Activated CD8-positive, alpha-beta T cell treated with anti-CD3 and anti-CD28 coated beads, Interleukin-2, amount 10 ng/mL, durations not matched to agents 7 days and 5 days (primary cell): Measurements from ENCODE around the gene ADRA2B. TPM values are rescaled to one million over a fixed set of nuclear protein-coding genes. Genes with fewer than 3 reads are reported as not detected.
A peak's percentile ranks its signal among the peaks of the same experiment; 100 is the strongest.

Source experiments
- ATAC-seq: fragments of 150-1000 bp; cut with Tn5 transposase; one replicate; pipeline ENCODE4 v1.10.0; 2021; ENCODE audit warnings: moderate library complexity
- CTCF ChIA-PET: fragments of 350-600 bp; sonication (Branson Sonifier 250); formaldehyde crosslinking; loops from one replicate; lab custom pipeline; 2021; ENCODE audit warnings: antibody characterized with exemption; lab: Charles Lee
- POLR2A ChIA-PET: fragments of 350-600 bp; sonication (Branson Sonifier 250); formaldehyde crosslinking; loops from one replicate; lab custom pipeline; 2021; ENCODE audit warnings: antibody characterized with exemption; lab: Charles Lee
- DNase-seq: peaks from one replicate; pipeline ENCODE4 v3.0.0-alpha.2; 2020
- H3K27ac Mint-ChIP-seq: one replicate; pipeline ENCODE4 v1.8.0; 2021; ENCODE audit warnings: mild to moderate bottlenecking, mixed read lengths
- H3K27me3 Mint-ChIP-seq: one replicate; pipeline ENCODE4 v1.8.0; 2021; ENCODE audit warnings: low read depth, mixed read lengths
- H3K36me3 Mint-ChIP-seq: one replicate; pipeline ENCODE4 v1.8.0; 2021; ENCODE audit warnings: low read depth, mixed read lengths
- H3K4me1 Mint-ChIP-seq: one replicate; pipeline ENCODE4 v1.8.0; 2021; ENCODE audit warnings: low read depth, mixed read lengths
- H3K4me3 Mint-ChIP-seq: one replicate; pipeline ENCODE4 v1.8.0; 2021; ENCODE audit warnings: mild to moderate bottlenecking, mixed read lengths
- H3K9me3 Mint-ChIP-seq: one replicate; pipeline ENCODE4 v1.8.0; 2022; ENCODE audit warnings: mixed read lengths; ENCODE audit not compliant: insufficient read depth
- total RNA-seq, 2 experiments: library from RNA; stranded (reverse); gene quantifications; one replicate each; pipeline ENCODE4 v1.2.3, GENCODE V29; 2021

Gene ADRA2B
- total RNA-seq, 2 experiments from 2014 or later = 0.08 TPM; not detected in 1

DNA sequence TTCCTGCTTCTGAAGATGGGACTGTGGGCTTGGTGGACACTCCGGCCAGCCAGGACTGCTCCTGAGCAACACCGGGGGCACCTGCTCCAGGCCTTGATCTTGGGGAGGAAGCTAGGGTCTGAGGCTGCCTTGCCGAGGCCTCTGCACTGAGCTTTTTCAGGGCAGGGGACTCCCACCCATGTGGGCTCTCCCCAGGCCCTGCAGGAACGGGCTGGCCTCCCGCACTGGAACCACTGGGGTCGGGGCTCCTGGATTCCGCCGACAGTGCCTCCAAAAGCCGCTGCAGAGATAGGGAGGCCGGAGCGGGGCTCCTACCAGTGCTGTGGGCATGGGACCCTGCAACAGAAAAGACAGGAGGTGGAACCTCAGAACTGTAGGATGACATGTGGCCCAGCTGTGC lies 7.6 kb upstream of the ADRA2B start:
- peaks cover 15% of the 10 kb centered on the region for H3K4me1 Mint-ChIP-seq
- DNase-seq = no peak
- peaks cover 18% of the 10 kb centered on the region for H3K27me3 Mint-ChIP-seq
- H3K4me3 Mint-ChIP-seq = no peak overlapping the region
- no peaks in the 10 kb centered on the region for H3K9me3 Mint-ChIP-seq
- CTCF ChIA-PET = interaction anchor here (1.5 to 2.3 kb wide), 2 partner anchors 50 to 101 kb away, joined by 5 to 9 read pairs; no protein-coding TSS in a partner anchor
- POLR2A ChIA-PET = interaction anchor here (1.0 kb wide), 1 partner anchor 85 kb away, joined by 3 read pairs; the partner anchor contains the start of gene STARD7
- no peaks in the 10 kb centered on the region for H3K36me3 Mint-ChIP-seq
- no peak overlapping the region for H3K27ac Mint-ChIP-seq
- ATAC-seq = no peak

DNA sequence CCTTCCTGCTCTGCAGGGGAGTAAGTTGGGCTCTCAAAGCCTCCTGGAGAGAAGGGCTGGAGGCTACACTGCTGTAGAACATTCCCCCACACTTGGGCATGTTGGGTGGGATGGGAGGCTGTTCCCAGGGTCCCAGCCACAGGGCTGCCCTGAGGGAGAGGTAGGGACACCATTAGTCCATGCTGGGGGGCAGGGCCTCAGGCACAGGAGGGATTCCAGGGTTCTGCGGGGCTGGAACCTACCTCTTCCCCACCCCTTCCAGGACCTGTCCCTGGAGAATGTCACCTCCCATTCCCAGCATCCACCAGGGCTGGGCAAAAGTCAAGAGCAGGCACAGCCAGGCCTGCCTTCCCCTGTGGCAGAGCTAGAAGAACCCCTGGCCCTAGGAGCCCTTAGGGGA lies 6.9 kb upstream of the ADRA2B start:
- Mint-ChIP-seq H3K4me1 (peaks cover 15% of the 10 kb centered on the region), H3K4me3 (no peak overlapping the region), H3K36me3 (no peaks in the 10 kb centered on the region), H3K9me3 (no peaks in the 10 kb centered on the region), H3K27me3 (peaks cover 20% of the 10 kb centered on the region), H3K27ac (no peak overlapping the region)
- DNase-seq (no peak), ATAC-seq (no peak)
- CTCF ChIA-PET = interaction anchor here (1.5 to 2.3 kb wide), 2 partner anchors 51 to 101 kb away, joined by 5 to 9 read pairs; no protein-coding TSS in a partner anchor
- POLR2A ChIA-PET = interaction anchor here (1.0 kb wide), 1 partner anchor 85 kb away, joined by 3 read pairs; the partner anchor contains the start of gene STARD7

DNA sequence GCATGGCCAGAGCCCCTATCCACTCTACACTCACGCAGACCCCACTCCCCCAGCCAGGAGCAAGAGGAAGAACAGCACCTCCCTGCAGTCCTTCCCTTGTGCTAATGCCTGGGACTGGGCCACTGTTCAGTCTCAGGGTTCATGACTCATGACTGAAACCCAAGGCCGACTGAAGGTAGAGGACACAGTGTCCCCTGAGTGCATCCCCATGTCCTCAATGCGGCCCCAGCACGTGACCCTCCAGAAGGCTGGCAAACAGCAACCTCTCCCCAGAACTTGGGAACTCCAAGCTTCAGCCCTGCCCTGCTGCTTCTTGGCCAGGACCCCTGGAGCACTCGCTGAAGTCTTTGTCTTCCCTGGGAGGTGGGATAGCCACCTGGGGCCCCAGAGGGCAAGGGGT lies 6.0 kb upstream of the ADRA2B start:
- CTCF ChIA-PET = interaction anchor here (1.5 to 2.3 kb wide), 2 partner anchors 52 to 100 kb away, joined by 5 to 9 read pairs; no protein-coding TSS in a partner anchor
- H3K4me3 Mint-ChIP-seq = no peak overlapping the region
- H3K27ac Mint-ChIP-seq = no peak overlapping the region
- H3K4me1 Mint-ChIP-seq = peaks cover 23% of the 10 kb centered on the region
- no peaks in the 10 kb centered on the region for H3K36me3 Mint-ChIP-seq
- H3K27me3 Mint-ChIP-seq = peaks cover 20% of the 10 kb centered on the region
- ATAC-seq (no peak), DNase-seq (no peak)
- POLR2A ChIA-PET = no interaction called here
- no peaks in the 10 kb centered on the region for H3K9me3 Mint-ChIP-seq

DNA sequence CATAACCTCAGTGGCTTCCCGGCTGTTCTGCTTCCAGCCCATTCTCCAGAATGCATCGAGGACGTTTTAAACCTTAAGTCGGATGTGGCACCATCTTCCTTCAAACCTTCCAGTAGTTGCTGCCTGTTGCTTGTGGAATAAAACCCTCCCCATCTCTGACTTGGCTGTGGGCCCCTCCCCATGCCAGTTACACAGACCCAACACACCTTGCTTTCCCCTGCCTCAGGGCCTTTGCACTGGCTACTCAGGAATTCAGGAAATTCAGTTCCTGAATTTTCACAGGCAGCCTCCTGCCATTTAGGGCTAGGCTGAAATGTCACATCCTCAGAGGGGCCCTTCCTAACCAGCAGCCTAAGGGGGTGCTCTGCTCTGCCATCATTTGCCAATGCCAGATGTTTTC lies 5.0 kb upstream of the ADRA2B start:
- H3K4me3 Mint-ChIP-seq = no peak overlapping the region
- H3K4me1 Mint-ChIP-seq = peaks cover 26% of the 10 kb centered on the region
- ChIA-PET CTCF (no interaction called here), POLR2A (no interaction called here)
- no peak for DNase-seq
- no peak overlapping the region for H3K27ac Mint-ChIP-seq
- H3K27me3 Mint-ChIP-seq = peaks cover 20% of the 10 kb centered on the region
- no peaks in the 10 kb centered on the region for H3K36me3 Mint-ChIP-seq
- ATAC-seq = no peak
- H3K9me3 Mint-ChIP-seq = no peaks in the 10 kb centered on the region

DNA sequence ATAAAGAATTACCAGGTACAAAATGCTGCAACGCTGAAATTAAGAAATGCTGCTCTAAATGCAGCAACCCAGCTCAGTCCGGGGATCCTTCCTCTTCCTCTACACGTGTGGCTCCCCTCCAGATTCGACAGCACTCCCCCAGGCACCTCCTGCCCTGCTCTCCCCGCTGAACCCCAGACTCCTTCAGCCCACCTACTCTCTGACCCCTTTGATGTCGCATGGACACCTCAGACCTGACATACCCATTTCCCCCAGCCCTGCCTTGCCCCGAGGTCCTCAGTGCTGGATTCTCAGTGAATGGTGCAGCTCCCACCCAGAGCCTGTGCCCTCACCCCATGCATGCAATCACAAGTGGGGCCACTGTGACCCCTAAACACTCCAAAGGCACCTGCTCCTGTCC lies 4.6 kb upstream of the ADRA2B start:
- Mint-ChIP-seq H3K27me3 (peaks cover 23% of the 10 kb centered on the region), H3K4me1 (peaks cover 26% of the 10 kb centered on the region), H3K4me3 (no peak overlapping the region), H3K27ac (peak overlapping the region; percentile 39), H3K36me3 (no peaks in the 10 kb centered on the region), H3K9me3 (no peaks in the 10 kb centered on the region)
- no peak for DNase-seq
- ChIA-PET POLR2A (no interaction called here), CTCF (no interaction called here)
- ATAC-seq = no peak

DNA sequence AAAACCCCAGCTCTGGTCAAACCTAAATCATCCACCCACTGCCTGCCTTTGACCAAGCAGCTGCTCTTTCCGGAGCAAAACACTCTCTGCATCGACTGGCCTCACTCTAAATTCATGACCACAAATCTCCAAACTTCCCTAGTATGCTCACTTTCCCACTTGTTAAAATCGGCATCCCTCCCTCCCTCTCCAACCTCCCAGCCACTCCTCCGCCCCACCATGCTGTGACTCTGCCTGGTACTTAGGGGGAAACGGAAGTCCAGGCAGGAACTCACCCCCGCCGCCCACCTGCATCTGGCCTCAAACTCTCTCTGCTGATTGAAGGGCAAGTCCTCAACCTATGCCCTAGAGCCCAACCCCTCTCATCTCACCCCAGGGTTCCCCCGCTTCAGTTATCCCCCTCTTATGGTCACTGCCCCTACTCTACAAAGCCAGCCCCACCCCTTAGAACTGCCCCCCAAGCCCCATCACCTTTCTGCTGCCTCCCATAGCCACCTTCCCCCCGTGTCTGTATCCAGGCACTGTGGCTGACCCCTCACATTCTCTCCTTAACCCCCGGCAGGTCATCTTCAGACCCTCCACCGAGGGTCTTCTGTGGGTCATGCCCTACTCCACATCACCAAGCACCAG lies 3.8 kb upstream of the ADRA2B start:
- H3K9me3 Mint-ChIP-seq = no peaks in the 10 kb centered on the region
- H3K4me3 Mint-ChIP-seq = no peak overlapping the region
- H3K27ac Mint-ChIP-seq = no peak overlapping the region
- POLR2A ChIA-PET = no interaction called here
- ATAC-seq (no peak), DNase-seq (no peak)
- peaks cover 30% of the 10 kb centered on the region for H3K4me1 Mint-ChIP-seq
- CTCF ChIA-PET = interaction anchor here (2.5 kb wide), 1 partner anchor 127 kb away, joined by 21 read pairs; no protein-coding TSS in a partner anchor
- no peaks in the 10 kb centered on the region for H3K36me3 Mint-ChIP-seq
- peaks cover 31% of the 10 kb centered on the region for H3K27me3 Mint-ChIP-seq

DNA sequence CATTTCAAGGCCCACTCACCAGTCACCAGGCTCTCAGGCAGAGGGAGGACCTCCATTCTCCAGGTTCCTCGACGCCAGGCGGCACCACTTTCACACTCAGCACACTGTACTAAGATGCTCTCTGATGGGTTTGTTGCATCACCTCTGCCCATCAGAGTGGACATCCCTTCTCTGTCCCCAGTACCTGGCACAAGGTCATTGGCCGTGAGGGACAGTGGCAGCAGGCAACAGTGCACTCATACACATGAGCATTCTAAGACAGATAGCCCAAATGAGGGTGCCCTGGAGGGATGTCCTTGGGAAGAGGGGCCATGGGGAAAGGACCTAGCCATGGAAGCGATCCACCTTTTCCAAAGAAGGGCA lies 3.0 kb upstream of the ADRA2B start:
- H3K36me3 Mint-ChIP-seq = no peaks in the 10 kb centered on the region
- H3K27me3 Mint-ChIP-seq = peaks cover 33% of the 10 kb centered on the region
- no peak overlapping the region for H3K4me3 Mint-ChIP-seq
- H3K4me1 Mint-ChIP-seq = peaks cover 30% of the 10 kb centered on the region
- POLR2A ChIA-PET = no interaction called here
- no peak for ATAC-seq
- no peak for DNase-seq
- no peaks in the 10 kb centered on the region for H3K9me3 Mint-ChIP-seq
- no peak overlapping the region for H3K27ac Mint-ChIP-seq
- CTCF ChIA-PET = interaction anchor here (1.4 to 3.3 kb wide), 3 partner anchors 19 to 126 kb away, joined by 10 to 26 read pairs (median 21); partner anchors contain the start of gene ASTL

DNA sequence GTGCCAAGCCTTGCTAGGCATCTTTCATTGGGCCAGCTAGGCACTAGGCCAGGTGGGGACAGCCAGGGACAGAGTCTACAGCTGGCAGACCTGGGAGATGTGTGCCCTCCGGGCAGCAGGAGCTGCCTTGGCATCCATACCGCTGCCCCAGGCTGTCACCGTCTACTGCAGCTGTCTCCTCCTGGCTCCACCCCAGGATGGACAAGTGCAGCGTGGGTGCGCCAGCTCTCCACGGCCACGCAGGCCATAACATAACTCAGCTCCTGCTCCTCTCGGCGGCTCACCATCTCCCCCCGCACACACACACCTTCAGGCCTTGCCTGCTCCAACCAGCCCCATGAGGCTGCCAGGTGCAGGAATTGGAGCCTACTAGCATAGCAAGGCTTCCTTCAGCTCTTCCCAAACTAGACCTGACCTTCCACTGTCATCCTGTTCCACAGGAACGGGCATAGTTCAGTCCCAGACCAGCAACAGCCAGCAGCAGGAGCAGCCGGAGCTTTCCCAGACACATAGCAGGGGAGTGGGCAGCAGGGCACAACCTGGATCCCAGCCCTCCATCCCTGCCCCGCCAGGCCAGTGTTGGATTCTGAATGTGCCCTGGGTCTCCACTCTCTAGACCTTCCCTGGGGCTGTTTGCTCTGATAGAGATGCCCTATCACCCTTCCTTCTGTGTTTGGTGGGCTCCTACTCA lies 2.5 kb upstream of the ADRA2B start:
- peaks cover 33% of the 10 kb centered on the region for H3K27me3 Mint-ChIP-seq
- ChIA-PET POLR2A (no interaction called here), CTCF (interaction anchor here (0.6 to 3.3 kb wide), 6 partner anchors 12 to 126 kb away, joined by 3 to 26 read pairs (median 16); partner anchors contain the start of gene ASTL)
- no peak overlapping the region for H3K4me3 Mint-ChIP-seq
- H3K27ac Mint-ChIP-seq = no peak overlapping the region
- ATAC-seq = no peak
- no peak for DNase-seq
- peaks cover 30% of the 10 kb centered on the region for H3K4me1 Mint-ChIP-seq
- no peaks in the 10 kb centered on the region for H3K36me3 Mint-ChIP-seq
- no peaks in the 10 kb centered on the region for H3K9me3 Mint-ChIP-seq

DNA sequence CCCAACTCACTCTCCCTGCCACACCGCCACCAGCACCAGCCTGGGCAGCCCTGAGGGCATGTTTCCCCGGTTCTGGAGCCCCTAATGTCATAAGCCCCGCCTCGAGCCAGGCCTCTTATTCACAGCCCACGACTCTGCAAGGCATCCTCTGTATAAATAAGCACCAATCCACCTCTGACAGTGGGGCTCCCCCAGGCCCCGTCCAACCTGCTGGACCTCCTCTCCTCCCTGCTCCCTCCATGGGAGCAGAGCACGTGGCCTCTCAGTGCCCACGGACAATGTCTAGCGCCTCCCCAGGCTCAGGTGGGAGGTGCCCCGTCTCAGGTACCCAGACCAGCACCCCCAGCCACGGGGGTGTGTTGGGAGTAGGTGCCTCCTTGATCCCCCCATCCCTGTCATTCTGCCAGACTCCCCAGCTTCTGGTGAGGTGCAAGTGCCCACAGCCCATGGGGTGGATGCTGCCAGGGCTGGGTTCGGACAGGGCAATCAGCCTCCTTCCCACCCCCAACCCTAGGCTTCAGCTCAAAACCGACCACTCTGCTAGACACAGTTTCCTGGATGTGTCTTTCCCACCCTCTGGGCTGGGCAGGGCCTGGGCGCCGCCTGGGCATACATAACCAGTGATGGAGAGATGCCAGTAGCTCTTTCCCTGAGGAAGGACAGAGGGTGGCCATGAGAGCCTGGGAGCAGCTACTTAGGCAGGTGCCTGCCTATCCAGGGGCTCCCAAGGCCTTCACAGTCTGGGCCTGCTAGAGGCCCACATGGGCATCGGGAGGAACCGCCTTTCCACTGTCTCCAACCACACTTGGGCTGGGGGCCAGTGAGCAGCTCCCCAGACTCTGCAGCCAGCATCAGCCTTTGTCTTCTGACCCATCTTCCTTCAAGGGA lies 1.6 kb upstream of the ADRA2B start:
- POLR2A ChIA-PET = interaction anchor here (1.8 kb wide), 1 partner anchor 126 kb away, joined by 9 read pairs; the partner anchor contains the start of gene ANKRD36C
- DNase-seq (no peak), ATAC-seq (no peak)
- H3K9me3 Mint-ChIP-seq = no peaks in the 10 kb centered on the region
- no peaks in the 10 kb centered on the region for H3K36me3 Mint-ChIP-seq
- H3K27ac Mint-ChIP-seq = no peak overlapping the region
- CTCF ChIA-PET = interaction anchor here (0.6 to 4.3 kb wide), 25 partner anchors 10 to 149 kb away, joined by 3 to 30 read pairs (median 5); partner anchors contain the start of genes ASTL and STARD7
- peaks cover 33% of the 10 kb centered on the region for H3K27me3 Mint-ChIP-seq
- H3K4me3 Mint-ChIP-seq = peak overlapping the region; percentile 36
- H3K4me1 Mint-ChIP-seq = peaks cover 30% of the 10 kb centered on the region

DNA sequence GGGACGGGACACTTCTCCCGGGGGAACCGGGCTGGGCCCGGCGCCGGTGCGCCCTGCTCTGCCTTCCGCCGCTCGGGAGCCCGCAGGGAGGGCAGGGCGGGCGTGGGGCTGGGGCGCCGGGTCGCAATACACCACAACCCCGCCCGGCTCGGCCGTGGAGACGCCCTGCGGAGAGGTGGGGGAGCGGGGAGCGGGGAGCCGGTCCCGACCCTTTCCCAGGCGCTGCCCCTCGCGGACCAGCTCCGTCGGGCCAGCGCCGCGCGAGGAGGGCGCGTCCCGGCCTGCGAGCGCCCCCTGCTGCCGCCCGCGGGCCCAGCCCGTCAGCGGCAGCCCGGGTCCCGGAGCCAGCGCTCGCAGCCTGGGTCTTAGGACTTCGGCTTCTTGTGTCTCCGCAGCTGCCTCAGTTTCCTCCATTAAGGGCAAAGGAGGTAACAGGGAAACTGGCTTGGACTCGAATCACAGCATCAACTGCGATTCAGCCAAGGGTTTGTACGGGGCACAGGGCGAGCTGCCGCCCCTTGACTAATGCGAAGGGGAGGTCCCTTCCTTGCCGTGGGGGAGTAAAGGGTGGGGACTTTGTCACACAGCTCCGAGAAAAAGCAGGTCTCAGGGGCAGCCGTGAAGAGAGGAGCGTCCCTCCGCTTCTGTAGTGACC lies 635 bp upstream of the ADRA2B start:
- no peaks in the 10 kb centered on the region for H3K36me3 Mint-ChIP-seq
- DNase-seq = peak; percentile 64
- ATAC-seq = peak; percentile 88
- no peaks in the 10 kb centered on the region for H3K9me3 Mint-ChIP-seq
- H3K27ac Mint-ChIP-seq = no peak overlapping the region
- H3K27me3 Mint-ChIP-seq = peaks cover 33% of the 10 kb centered on the region
- ChIA-PET CTCF (interaction anchor here (0.6 to 4.3 kb wide), 32 partner anchors 9 to 150 kb away, joined by 3 to 30 read pairs (median 4); partner anchors contain the start of genes ASTL and STARD7), POLR2A (interaction anchor here (0.6 to 1.8 kb wide), 4 partner anchors 58 to 125 kb away, joined by 3 to 9 read pairs (median 3); partner anchors contain the start of gene ANKRD36C)
- peak overlapping the region; percentile 40 for H3K4me3 Mint-ChIP-seq
- H3K4me1 Mint-ChIP-seq = peaks cover 30% of the 10 kb centered on the region
